ENCODE measurements around the gene WT1.
A peak's percentile ranks its signal among the peaks of the same experiment; 100 is the strongest.

Gene WT1

GRCh38 chr11:32385998-32386397, 49.3 kb downstream of the WT1 start:
- peaks cover 0 to 62% of the 10 kb centered on the region in 2 experiments for H3K27me3 ChIP-seq (ENCODE audit: control insufficient read depth in 1 of 2, insufficient read depth in 1 of 2, low read length in 2 of 2)
- H3K9ac ChIP-seq (ENCODE audit: low read length) = no peak overlapping the region
- no peak overlapping the region for H3K27ac ChIP-seq (ENCODE audit: low read length, poor library complexity, severe bottlenecking)
- H2BK5ac ChIP-seq (ENCODE audit: low read depth, low read length, poor library complexity, severe bottlenecking) = no peak overlapping the region
- H3K23ac ChIP-seq (ENCODE audit: low read length in 2 of 2) = no peak overlapping the region
- no peak overlapping the region for H2BK120ac ChIP-seq (ENCODE audit: low read depth, low read length)
- no peaks in the 10 kb centered on the region for H3K9me3 ChIP-seq (ENCODE audit: control insufficient read depth, low read length)
- H2AK5ac ChIP-seq (ENCODE audit: low read length, severe bottlenecking) = no peak overlapping the region
- peak overlapping the region; percentile 3 to 90 for H2BK12ac ChIP-seq (ENCODE audit: low read length in 2 of 2)
- H3K79me1 ChIP-seq (replicated peaks; ENCODE audit: low read length, poor library complexity, severe bottlenecking) = no peaks in the 10 kb centered on the region
- no peak overlapping the region for H2BK15ac ChIP-seq (ENCODE audit: low read depth, poor library complexity, severe bottlenecking)
- no peaks in the 10 kb centered on the region for H3K36me3 ChIP-seq (ENCODE audit: control insufficient read depth in 1 of 2, insufficient read depth in 2 of 2, low read depth in 1 of 2, low read length in 2 of 2)
- peak overlapping the region; percentile 32 for H2AFZ ChIP-seq (ENCODE audit: low read depth, low read length)
- H4K91ac ChIP-seq (ENCODE audit: low read length) = no peak overlapping the region
- H3K4me3 ChIP-seq (ENCODE audit: insufficient read depth in 1 of 2, low read depth in 1 of 2, low read length in 2 of 2) = no peak overlapping the region
- DNase-seq = peak; percentile 71
- no peak overlapping the region for H4K8ac ChIP-seq (ENCODE audit: low read length)
- H3K18ac ChIP-seq (ENCODE audit: low read depth in 1 of 2, low read length in 2 of 2) = peak overlapping the region; percentile 45 to 78
- H3K4me2 ChIP-seq (ENCODE audit: low read length, poor library complexity, severe bottlenecking) = no peak overlapping the region
- H3K4ac ChIP-seq (ENCODE audit: low read depth in 1 of 2, low read length in 2 of 2) = peak overlapping the region; percentile 9 to 76
- peak overlapping the region in 1 of 2 experiments; percentile 83 for H3K14ac ChIP-seq (ENCODE audit: low read length in 2 of 2)
- 19% methylated on average over 2 of the region's 2 CpGs for WGBS
- no peaks in the 10 kb centered on the region for H3K4me1 ChIP-seq (ENCODE audit: control insufficient read depth, insufficient read depth, low read depth, low read length)

- Histone ChIP-seq H2BK120ac (ENCODE audit: low read depth, low read length) (no peak overlapping the region), H3K4me3 (ENCODE audit: insufficient read depth in 1 of 2, low read depth in 1 of 2, low read length in 2 of 2) (no peak overlapping the region), H3K14ac (ENCODE audit: low read length in 2 of 2) (no peak overlapping the region), H3K4me1 (ENCODE audit: control insufficient read depth, insufficient read depth, low read depth, low read length) (no peaks in the 10 kb centered on the region), H2AK5ac (ENCODE audit: low read length, severe bottlenecking) (no peak overlapping the region), H4K8ac (ENCODE audit: low read length) (no peak overlapping the region), H2BK15ac (ENCODE audit: low read depth, poor library complexity, severe bottlenecking) (no peak overlapping the region), H3K27me3 (ENCODE audit: control insufficient read depth in 1 of 2, insufficient read depth in 1 of 2, low read length in 2 of 2) (peaks cover 0 to 86% of the 10 kb centered on the region in 2 experiments), H4K91ac (ENCODE audit: low read length) (no peak overlapping the region), H3K23ac (ENCODE audit: low read length in 2 of 2) (no peak overlapping the region), H2BK12ac (ENCODE audit: low read length in 2 of 2) (no peak overlapping the region), H2BK5ac (ENCODE audit: low read depth, low read length, poor library complexity, severe bottlenecking) (no peak overlapping the region), H3K4me2 (ENCODE audit: low read length, poor library complexity, severe bottlenecking) (no peak overlapping the region), H3K27ac (ENCODE audit: low read length, poor library complexity, severe bottlenecking) (no peak overlapping the region), H3K18ac (ENCODE audit: low read depth in 1 of 2, low read length in 2 of 2) (no peak overlapping the region), H3K9me3 (ENCODE audit: control insufficient read depth, low read length) (peaks cover 11% of the 10 kb centered on the region), H2AFZ (ENCODE audit: low read depth, low read length) (no peak overlapping the region), H3K9ac (ENCODE audit: low read length) (no peak overlapping the region), H3K4ac (ENCODE audit: low read depth in 1 of 2, low read length in 2 of 2) (no peak overlapping the region), H3K79me1 (replicated peaks; ENCODE audit: low read length, poor library complexity, severe bottlenecking) (no peaks in the 10 kb centered on the region), H3K36me3 (ENCODE audit: control insufficient read depth in 1 of 2, insufficient read depth in 2 of 2, low read depth in 1 of 2, low read length in 2 of 2) (no peaks in the 10 kb centered on the region)
- no peak for DNase-seq
- whole genome bisulfite sequencing = 65% methylated on average over 7 of the region's 10 CpGs
These were observed 52.8 kb downstream of the WT1 start for GRCh38 chr11:32382339-32383049.

GRCh38 chr11:32381179-32381578, 54.2 kb downstream of the WT1 start:
- WGBS = 93% methylated on average over 9 of the region's 9 CpGs
- no peaks in the 10 kb centered on the region for H3K36me3 ChIP-seq (ENCODE audit: control insufficient read depth in 1 of 2, insufficient read depth in 2 of 2, low read depth in 1 of 2, low read length in 2 of 2)

DNA sequence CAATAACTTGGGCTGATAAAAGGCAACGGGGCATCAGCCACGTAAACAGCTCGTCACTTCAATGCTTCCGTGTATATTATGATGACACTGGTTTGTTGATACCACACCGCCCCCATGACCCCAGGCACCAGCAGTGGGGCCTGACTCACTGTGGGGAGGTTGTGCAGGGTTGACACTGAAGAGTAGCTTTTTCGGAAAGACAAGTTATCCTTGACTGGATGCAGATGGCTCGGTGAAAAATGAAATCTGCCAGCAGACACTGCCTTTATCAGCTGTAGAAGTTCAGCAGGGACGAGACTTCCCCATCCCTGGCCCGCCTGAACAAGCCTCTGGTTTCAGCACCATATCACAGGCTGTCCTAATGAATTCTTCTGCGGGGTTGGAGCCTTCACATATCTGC, 55.6 kb downstream of the WT1 start:
- no peak overlapping the region for H2BK120ac ChIP-seq (ENCODE audit: low read depth, low read length)
- no peak overlapping the region for H3K14ac ChIP-seq (ENCODE audit: low read length in 2 of 2)
- no peak overlapping the region for H3K4me3 ChIP-seq (ENCODE audit: insufficient read depth in 1 of 2, low read depth in 1 of 2, low read length in 2 of 2)
- H2BK12ac ChIP-seq (ENCODE audit: low read length in 2 of 2) = no peak overlapping the region
- no peak overlapping the region for H3K23ac ChIP-seq (ENCODE audit: low read length in 2 of 2)
- no peaks in the 10 kb centered on the region for H3K79me1 ChIP-seq (replicated peaks; ENCODE audit: low read length, poor library complexity, severe bottlenecking)
- no peak overlapping the region for H2BK5ac ChIP-seq (ENCODE audit: low read depth, low read length, poor library complexity, severe bottlenecking)
- DNase-seq = no peak
- peaks cover 0 to 85% of the 10 kb centered on the region in 2 experiments for H3K27me3 ChIP-seq (ENCODE audit: control insufficient read depth in 1 of 2, insufficient read depth in 1 of 2, low read length in 2 of 2)
- H4K8ac ChIP-seq (ENCODE audit: low read length) = no peak overlapping the region
- H3K4me2 ChIP-seq (ENCODE audit: low read length, poor library complexity, severe bottlenecking) = no peak overlapping the region
- H3K18ac ChIP-seq (ENCODE audit: low read depth in 1 of 2, low read length in 2 of 2) = no peak overlapping the region
- no peak overlapping the region for H3K9ac ChIP-seq (ENCODE audit: low read length)
- no peak overlapping the region for H2AK5ac ChIP-seq (ENCODE audit: low read length, severe bottlenecking)
- no peaks in the 10 kb centered on the region for H3K36me3 ChIP-seq (ENCODE audit: control insufficient read depth in 1 of 2, insufficient read depth in 2 of 2, low read depth in 1 of 2, low read length in 2 of 2)
- H4K91ac ChIP-seq (ENCODE audit: low read length) = no peak overlapping the region
- no peak overlapping the region for H3K27ac ChIP-seq (ENCODE audit: low read length, poor library complexity, severe bottlenecking)
- WGBS = 58% methylated on average over 10 of the region's 10 CpGs
- no peak overlapping the region for H2AFZ ChIP-seq (ENCODE audit: low read depth, low read length)
- peaks cover 12% of the 10 kb centered on the region for H3K9me3 ChIP-seq (ENCODE audit: control insufficient read depth, low read length)
- no peak overlapping the region for H3K4ac ChIP-seq (ENCODE audit: low read depth in 1 of 2, low read length in 2 of 2)
- H3K4me1 ChIP-seq (ENCODE audit: control insufficient read depth, insufficient read depth, low read depth, low read length) = no peaks in the 10 kb centered on the region
- H2BK15ac ChIP-seq (ENCODE audit: low read depth, poor library complexity, severe bottlenecking) = peak overlapping the region; percentile 79

More at GRCh38 chr11:32381179-32381578, 54.2 kb downstream of the WT1 start:
- H2BK12ac ChIP-seq (ENCODE audit: low read length in 2 of 2) = no peak overlapping the region
- H3K27me3 ChIP-seq (ENCODE audit: control insufficient read depth in 1 of 2, insufficient read depth in 1 of 2, low read length in 2 of 2) = peaks cover 0 to 84% of the 10 kb centered on the region in 2 experiments
- H3K4ac ChIP-seq (ENCODE audit: low read depth in 1 of 2, low read length in 2 of 2) = no peak overlapping the region
- no peaks in the 10 kb centered on the region for H3K4me1 ChIP-seq (ENCODE audit: control insufficient read depth, insufficient read depth, low read depth, low read length)
- no peaks in the 10 kb centered on the region for H3K79me1 ChIP-seq (replicated peaks; ENCODE audit: low read length, poor library complexity, severe bottlenecking)
- no peak overlapping the region for H3K9ac ChIP-seq (ENCODE audit: low read length)
- peak overlapping the region in 1 of 2 experiments; percentile 10 for H3K23ac ChIP-seq (ENCODE audit: low read length in 2 of 2)
- no peak overlapping the region for H3K27ac ChIP-seq (ENCODE audit: low read length, poor library complexity, severe bottlenecking)
- H4K91ac ChIP-seq (ENCODE audit: low read length) = peak overlapping the region; percentile 34
- H2BK15ac ChIP-seq (ENCODE audit: low read depth, poor library complexity, severe bottlenecking) = no peak overlapping the region
- no peak overlapping the region for H2AFZ ChIP-seq (ENCODE audit: low read depth, low read length)
- H3K4me3 ChIP-seq (ENCODE audit: insufficient read depth in 1 of 2, low read depth in 1 of 2, low read length in 2 of 2) = no peak overlapping the region
- peak overlapping the region in 1 of 2 experiments; percentile 69 for H3K14ac ChIP-seq (ENCODE audit: low read length in 2 of 2)
- H2AK5ac ChIP-seq (ENCODE audit: low read length, severe bottlenecking) = no peak overlapping the region
- DNase-seq = no peak
- H2BK5ac ChIP-seq (ENCODE audit: low read depth, low read length, poor library complexity, severe bottlenecking) = no peak overlapping the region
- no peak overlapping the region for H2BK120ac ChIP-seq (ENCODE audit: low read depth, low read length)
- H4K8ac ChIP-seq (ENCODE audit: low read length) = no peak overlapping the region
- H3K9me3 ChIP-seq (ENCODE audit: control insufficient read depth, low read length) = peaks cover 12% of the 10 kb centered on the region
- H3K18ac ChIP-seq (ENCODE audit: low read depth in 1 of 2, low read length in 2 of 2) = peak overlapping the region; percentile 14 to 29
- H3K4me2 ChIP-seq (ENCODE audit: low read length, poor library complexity, severe bottlenecking) = no peak overlapping the region

Measured in mesenchymal stem cell (in vitro differentiated cells and primary cell).